HepG2 (cell line): ENCODE measurements around the gene TMPRSS7. TPM values are rescaled to one million over a fixed set of nuclear protein-coding genes. Genes with fewer than 3 reads are reported as not detected.

ENCODE experiments used
- ATAC-seq: fragments of 200-7000 bp; cut with Tn5 transposase; 3 replicates; pipeline ENCODE4 v1.9.1; 2020; ENCODE audit warnings: mild to moderate bottlenecking, moderate library complexity
- BruUV-seq: library from RNA; stranded (reverse); fragments of 400-500 nt; replicated peaks from 2 replicates; lab custom pipeline; 2021; lab: Mats Ljungman, UMichigan
- CTCF ChIA-PET: fragments of 300-600 bp; formaldehyde crosslinking; extraction: SDS; loops from one replicate; lab custom pipeline; 2021; ENCODE audit warnings: low total read pairs, inconsistent platforms, low intra/inter-chr PET ratio; lab: Yijun Ruan, JAX
- POLR2A ChIA-PET: fragments of 350-600 bp; sonication (Branson Sonifier 250); formaldehyde crosslinking; loops from one replicate; lab custom pipeline; 2020; ENCODE audit warnings: antibody characterized with exemption, inconsistent platforms; lab: Yijun Ruan, JAX
- DNase-seq: peaks from one replicate; pipeline ENCODE4 v3.0.0-alpha.2; 2015; ENCODE audit warnings: low spot score
- FAIRE-seq: peaks from 3 replicates; lab custom pipeline; 2011; peaks lifted over from hg19 to GRCh38; lab: Jason Lieb, UNC
- H2AFZ ChIP-seq: one replicate; pipeline ENCODE4 v1.6.1; 2011; ENCODE audit warnings: low read length, inconsistent platforms
- H3K27ac ChIP-seq: fragments of 300-600 bp; 3 replicates; pipeline ENCODE4 v1.8.0; 2011; ENCODE audit warnings: mixed run types, mild to moderate bottlenecking, mixed read lengths, low read length, inconsistent platforms; ENCODE audit not compliant: insufficient read depth; ENCODE audit errors: extremely low read length
- H3K27me3 ChIP-seq, 2 experiments: fragments of 200-600 bp in 1 of 2; 2 replicates in 1 of 2; 3 replicates in 1 of 2; pipeline versions ENCODE4 v1.6.0 to v1.8.0; 2011; ENCODE audit warnings: low read length in 2 of 2, mild to moderate bottlenecking in 2 of 2, moderate library complexity in 2 of 2, inconsistent platforms in 1 of 2; ENCODE audit not compliant: insufficient read depth in 2 of 2, control insufficient read depth in 1 of 2
- H3K36me3 ChIP-seq, 2 experiments: fragments of 200-600 bp in 1 of 2; replicated peaks in 1 of 2; 2 replicates in 1 of 2; 3 replicates in 1 of 2; pipeline versions ENCODE4 v1.5.1 to v1.8.0; 2011; ENCODE audit warnings: low read length in 2 of 2, inconsistent platforms in 1 of 2; ENCODE audit not compliant: insufficient read depth in 2 of 2, control insufficient read depth in 1 of 2
- H3K4me1 ChIP-seq: 2 replicates; pipeline ENCODE4 v1.5.1; 2012; ENCODE audit warnings: low read length, inconsistent platforms; ENCODE audit not compliant: insufficient read depth
- H3K4me2 ChIP-seq: 2 replicates; pipeline ENCODE4 v1.6.0; 2011; ENCODE audit warnings: low read depth, low read length, inconsistent platforms
- H3K4me3 ChIP-seq, 3 experiments: fragments of 200-600 bp in 1 of 3; sonication (generic), shearing (Covaris generic) in 1 of 3; replicated peaks in 1 of 3; 2 replicates each; pipeline ENCODE4 v1.5.1; 2011 to 2016; ENCODE audit warnings: low read length in 3 of 3, inconsistent platforms in 2 of 3, low read depth in 2 of 3, mild to moderate bottlenecking in 2 of 3, control low read depth in 1 of 3, mixed read lengths in 1 of 3; ENCODE audit not compliant: insufficient read depth in 1 of 3
- H3K79me2 ChIP-seq: one replicate; pipeline ENCODE4 v1.6.1; 2011; ENCODE audit warnings: low read length, inconsistent platforms; ENCODE audit not compliant: insufficient read depth
- H3K9ac ChIP-seq: 2 replicates; pipeline ENCODE4 v1.6.0; 2011; ENCODE audit warnings: mild to moderate bottlenecking, low read depth, low read length, inconsistent platforms; ENCODE audit not compliant: insufficient read depth
- H3K9me3 ChIP-seq: 2 replicates; pipeline ENCODE4 v1.5.1; 2012; ENCODE audit warnings: mild to moderate bottlenecking, low read length
- H4K20me1 ChIP-seq: 2 replicates; pipeline ENCODE4 v1.6.0; 2011; ENCODE audit warnings: inconsistent platforms, mild to moderate bottlenecking, low read length, moderate library complexity; ENCODE audit not compliant: insufficient read depth
- ZNF512 ChIP-seq: sonication (generic); formaldehyde crosslinking; IDR thresholded peaks from 2 replicates; pipeline ENCODE4 v1.4.0; 2020; ENCODE audit warnings: mild to moderate bottlenecking, missing genetic modification reagents
- ZNF570 ChIP-seq: sonication (generic); formaldehyde crosslinking; IDR thresholded peaks from 2 replicates; pipeline ENCODE4 v1.4.0; 2020; ENCODE audit warnings: mild to moderate bottlenecking, missing genetic modification reagents, borderline replicate concordance
- WGBS: methylation state at CpG from one replicate; pipeline ENCODE4 v1.1.6; 2017; ENCODE audit warnings: low lambda C conversion rate; 5-methylcytosine and 5-hydroxymethylcytosine counted together
- in situ Hi-C: cut with HindIII; loops from 2 replicates; pipeline ENCODE4 v1.10.0; 2017; ENCODE audit warnings: low pct_unique_long_range_greater_than_20kb; ENCODE audit not compliant: extremely low pct_ligation_motif_present
- intact Hi-C: fragments of 100-400 bp; cut with micrococcal nuclease; formaldehyde crosslinking; loops from one replicate; pipeline ENCODE4 v1.10.0; 2022; ENCODE audit not compliant: unreplicated experiment
- polyA plus RNA-seq, 8 experiments: library from polyadenylated mRNA; depleted of rRNA in 3 of 8; stranded (reverse) in 7 of 8; unstranded in 1 of 8; fragments of >200 nt; fragmentation: Illumina TruSeq in 4 of 8; extraction: Trizol in 4 of 8; gene quantifications; 2 replicates each; pipeline versions ENCODE4 v1.2.1 to v1.2.3, GENCODE V29; 2011 to 2016; ENCODE audit warnings: low read depth in 4 of 8, missing spikeins in 1 of 8, mixed read lengths in 1 of 8; ENCODE audit not compliant: insufficient read depth in 1 of 8
- total RNA-seq, 5 experiments: library from RNA; depleted of rRNA; stranded (reverse); fragments of >200 nt; fragmentation: Illumina TruSeq; extraction: Trizol; gene quantifications; 2 replicates each; pipeline ENCODE4 v1.2.3, GENCODE V29; 2016; ENCODE audit warnings: low read depth in 1 of 5

Gene TMPRSS7
- total and polyA plus RNA-seq, 2 of the 13 experiments (the other 11 are each of a cell fraction or from before 2014, with no cell fraction given), result not detected

- ATAC-seq (no peak), FAIRE-seq (no peak), DNase-seq (no peak)
- in situ Hi-C loops (no loop called here), intact Hi-C loops (no loop called here)
- Histone ChIP-seq H4K20me1 (no peaks in the 10 kb centered on the region), H3K9ac (no peak overlapping the region), H3K4me2 (no peak overlapping the region), H3K36me3 (no peaks in the 10 kb centered on the region), H3K79me2 (no peaks in the 10 kb centered on the region), H2AFZ (no peak overlapping the region), H3K4me1 (no peaks in the 10 kb centered on the region), H3K9me3 (no peaks in the 10 kb centered on the region), H3K4me3 (no peak overlapping the region), H3K27ac (no peak overlapping the region), H3K27me3 (no peaks in the 10 kb centered on the region)
- no TSS peak for BruUV-seq
- ChIA-PET CTCF (no interaction called here), POLR2A (no interaction called here)
- TF ChIP-seq ZNF512, result no peak
Measured at GRCh38 chr3:112122870-112123269, 88.3 kb downstream of the TMPRSS7 start.

DNA sequence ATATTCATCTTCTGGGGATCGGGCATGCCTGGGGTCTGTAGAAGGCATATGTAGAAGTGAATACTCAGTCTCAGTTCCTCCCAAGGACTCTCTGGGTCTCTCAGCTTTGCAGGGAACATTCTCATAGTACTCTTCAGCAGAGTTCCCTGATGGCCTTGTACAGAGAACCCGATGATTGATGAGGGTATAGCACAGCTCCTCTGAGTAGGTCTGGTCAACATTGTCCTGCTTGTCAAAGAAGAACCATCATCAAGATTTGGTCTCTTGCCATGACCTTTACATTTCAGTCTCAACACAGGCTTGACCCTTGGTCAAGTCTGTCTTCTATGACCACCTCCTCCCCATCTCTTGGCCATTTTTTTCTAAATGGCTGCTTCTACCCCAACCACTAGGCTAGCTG lies 89.0 kb downstream of the TMPRSS7 start:
- DNase-seq, result no peak
- Histone ChIP-seq H3K27ac (no peak overlapping the region), H3K4me2 (no peak overlapping the region), H3K27me3 (no peaks in the 10 kb centered on the region), H3K9ac (no peak overlapping the region), H3K4me1 (no peaks in the 10 kb centered on the region), H3K36me3 (no peaks in the 10 kb centered on the region), H3K79me2 (no peaks in the 10 kb centered on the region), H3K4me3 (no peak overlapping the region), H4K20me1 (no peaks in the 10 kb centered on the region), H2AFZ (no peak overlapping the region), H3K9me3 (no peaks in the 10 kb centered on the region)
- ChIA-PET POLR2A (no interaction called here), CTCF (no interaction called here)
- no peak for FAIRE-seq
- BruUV-seq, result no TSS peak
- TF ChIP-seq ZNF570, result no peak
- ATAC-seq, result no peak
- 25% methylated on average over 2 of the region's 2 CpGs for WGBS
- intact Hi-C loops, result no loop called here
- in situ Hi-C loops, result no loop called here
